ENCODE data around the gene TTC28. TPM values are rescaled to one million over a fixed set of nuclear protein-coding genes. Genes with fewer than 3 reads are reported as not detected.

The TTC28 gene
- total RNA-seq, 1 experiment from 2014 or later: 0.12 TPM

- Histone ChIP-seq H3K4me2 (ENCODE audit: low read length) (no peak overlapping the region), H3K9me2 (ENCODE audit: insufficient read depth) (no peaks in the 10 kb centered on the region), H3K27ac (ENCODE audit: low read depth, low read length) (no peak overlapping the region), H3K4me1 (ENCODE audit: control insufficient read depth in 1 of 2, insufficient read depth in 2 of 2, low read length in 2 of 2) (no peaks in the 10 kb centered on the region), H2AFZ (ENCODE audit: low read depth, low read length, poor library complexity, severe bottlenecking) (no peak overlapping the region), H4K20me1 (ENCODE audit: insufficient read depth) (no peaks in the 10 kb centered on the region), H3K9ac (ENCODE audit: low read length) (no peak overlapping the region), H3K79me2 (ENCODE audit: insufficient read depth, low read length) (no peaks in the 10 kb centered on the region), H3K9me3 (ENCODE audit: control insufficient read depth in 1 of 2, insufficient read depth in 1 of 2, low read depth in 1 of 2, low read length in 2 of 2) (no peaks in the 10 kb centered on the region), H3K4me3 (replicated peaks in 1 of 2; ENCODE audit: low read depth in 1 of 2, low read length in 2 of 2) (no peak overlapping the region), H3K36me3 (ENCODE audit: control insufficient read depth in 1 of 2, insufficient read depth in 2 of 2, low read length in 2 of 2) (no peaks in the 10 kb centered on the region), H3K27me3 (ENCODE audit: insufficient read depth, low read length) (peaks cover 38% of the 10 kb centered on the region)
- CTCF ChIA-PET: no interaction called here
- ATAC-seq (no peak), DNase-seq (ENCODE audit: low read depth, low spot score) (no peak)
- POLR2A ChIA-PET: no interaction called here
- intact Hi-C loops (cut with micrococcal nuclease): no loop called here
- BruUV-seq (replicated peaks): no TSS peak
- no peak for TF ChIP-seq SIN3A (IDR thresholded peaks at IDR 0.05; ENCODE audit: low read depth)
- TF ChIP-seq POLR2A (IDR thresholded peaks at IDR 0.05; ENCODE audit: borderline replicate concordance, extremely low read depth, insufficient read depth, insufficient read length): no peak
- no peak for TF ChIP-seq ZBTB33 (IDR thresholded peaks at IDR 0.05; ENCODE audit: extremely low read depth, insufficient replicate concordance, low read length)
- TF ChIP-seq CBX3 (IDR thresholded peaks at IDR 0.05; ENCODE audit: low read depth): no peak
- TF ChIP-seq CEBPB (IDR thresholded peaks at IDR 0.05; ENCODE audit: low read depth): no peak
- TF ChIP-seq SRF (IDR thresholded peaks at IDR 0.05; ENCODE audit: low read depth): no peak
- TF ChIP-seq TCF7L2 (IDR thresholded peaks at IDR 0.05; ENCODE audit: borderline replicate concordance, extremely low read depth, insufficient read depth, insufficient read length): no peak
- no peak for TF ChIP-seq CTCF (IDR thresholded peaks at IDR 0.05 in 2 of 3, conservative IDR thresholded peaks at IDR 0.05 in 1 of 3; ENCODE audit: borderline replicate concordance in 1 of 3, insufficient read depth in 1 of 3, low read depth in 2 of 3, low read length in 2 of 3)
- no peak for TF ChIP-seq MAX (IDR thresholded peaks at IDR 0.05)
- TF ChIP-seq POLR2AphosphoS5 (IDR thresholded peaks at IDR 0.05; ENCODE audit: low read depth, low read length): no peak
- TF ChIP-seq EZH2 (IDR thresholded peaks at IDR 0.05): no peak
- TF ChIP-seq REST (IDR thresholded peaks at IDR 0.05; ENCODE audit: low read depth): no peak
- no peak for TF ChIP-seq ZFX (IDR thresholded peaks at IDR 0.05)
- RAD21 ChIA-PET (ENCODE audit: low non-redundant PET in 1 of 2, low total read pairs in 2 of 2, uncharacterized antibody in 2 of 2, unreplicated experiment in 2 of 2): no interaction called here
Observed at GRCh38 chr22:28229566-28230485, 449.8 kb downstream of the TTC28 start.
